ENCODE data around the gene TTC7B. TPM values are rescaled to one million over a fixed set of nuclear protein-coding genes. Genes with fewer than 3 reads are reported as not detected.

TTC7B gene
- total and polyA plus RNA-seq, 10 of the 15 experiments (the other 5 are each of a cell fraction or from before 2014, with no cell fraction given), result under 0.01 to 1.1 (median 0.26) TPM; not detected in 2

- POLR2A ChIA-PET, result no interaction called here
- Histone ChIP-seq H3K9me3 (replicated peaks; ENCODE audit: control insufficient read depth, insufficient read depth, low read length) (no peaks in the 10 kb centered on the region), H4K20me1 (ENCODE audit: control insufficient read depth, insufficient read depth) (no peaks in the 10 kb centered on the region; the same call in 1 of the 2 replicates), H3K27ac (ENCODE audit: control insufficient read depth, insufficient read depth) (no peak overlapping the region), H3K4me3 (no peak overlapping the region), H3K9ac (ENCODE audit: control insufficient read depth, insufficient read depth, low read length) (no peak overlapping the region), H3K4me1 (ENCODE audit: control insufficient read depth, insufficient read depth, low read length) (no peaks in the 10 kb centered on the region), H3K79me2 (ENCODE audit: control insufficient read depth, insufficient read depth, low read length) (no peaks in the 10 kb centered on the region), H3K4me2 (ENCODE audit: control insufficient read depth, insufficient read depth) (no peak overlapping the region), H3K36me3 (ENCODE audit: control insufficient read depth in 2 of 2, insufficient read depth in 2 of 2, low read length in 1 of 2) (no peaks in the 10 kb centered on the region), H3K27me3 (replicated peaks in 1 of 2; ENCODE audit: control insufficient read depth in 2 of 2, insufficient read depth in 2 of 2, low read length in 1 of 2) (peaks cover 0 to 3% of the 10 kb centered on the region in 2 experiments; a peak in 2 of 4 replicates), H2AFZ (ENCODE audit: control insufficient read depth, low read depth, low read length) (no peak overlapping the region)
- no peak for ATAC-seq
- intact Hi-C loops (cut with micrococcal nuclease; ENCODE audit: unreplicated experiment) (no loop called here), in situ Hi-C loops (cut with MboI) (no loop called here)
- SMC1A ChIA-PET (ENCODE audit: uncharacterized antibody, unreplicated experiment), result no interaction called here
- RAD21 ChIA-PET (ENCODE audit: unreplicated experiment), result no interaction called here
- WGBS (ENCODE audit: insufficient coverage, insufficient replicate concordance, low lambda C conversion rate, missing lambda C conversion rate), result 39% methylated on average over 7 of the region's 7 CpGs
- FAIRE-seq, result no peak
- DNase-seq (ENCODE audit: low read depth, low spot score), result no peak
- BruUV-seq (replicated peaks), result no TSS peak
- CTCF ChIA-PET, result no interaction called here
- TF ChIP-seq HDGF (IDR thresholded peaks at IDR 0.05), result no peak
- TF ChIP-seq NKRF (conservative IDR thresholded peaks at IDR 0.05), result no peak
- TF ChIP-seq MYC (IDR thresholded peaks at IDR 0.05; ENCODE audit: insufficient read depth, insufficient read length, insufficient replicate concordance, low read length, severe bottlenecking), result no peak
- no peak for TF ChIP-seq RAD51 (IDR thresholded peaks at IDR 0.05)
- no peak for TF ChIP-seq USF2 (IDR thresholded peaks at IDR 0.05; ENCODE audit: borderline replicate concordance, low read depth, low read length)
- no peak for TF ChIP-seq CHD1 (IDR thresholded peaks at IDR 0.05; ENCODE audit: low read depth, low read length)
Observed at GRCh38 chr14:90567991-90568390, 248.2 kb downstream of the TTC7B start.
